Loucy (cell line): ENCODE data around the gene RASSF4.

Experiments used
- H2AFZ ChIP-seq: fragments of 200-600 bp; sonication (generic); 2 replicates; pipeline ENCODE4 v1.6.0; 2016; ENCODE audit warnings: antibody characterized with exemption, mild to moderate bottlenecking, low read length, moderate library complexity
- H3F3A ChIP-seq: fragments of 200-600 bp; 2 replicates; pipeline ENCODE4 v1.6.0; 2016; ENCODE audit warnings: antibody characterized with exemption, low read depth, mild to moderate bottlenecking
- H3K27me3 ChIP-seq: fragments of 200-600 bp; sonication (generic); 2 replicates; pipeline ENCODE4 v1.6.1; 2014; ENCODE audit warnings: low read length, mild to moderate bottlenecking; ENCODE audit not compliant: insufficient read depth, poor library complexity, severe bottlenecking
- H3K36me3 ChIP-seq: fragments of 200-600 bp; sonication (generic); 2 replicates; pipeline ENCODE4 v1.6.1; 2016; ENCODE audit warnings: low read length; ENCODE audit not compliant: insufficient read depth
- H3K4me1 ChIP-seq: fragments of 200-600 bp; sonication (generic); 2 replicates; pipeline ENCODE4 v1.5.1; 2014; ENCODE audit warnings: low read length, mild to moderate bottlenecking; ENCODE audit not compliant: insufficient read depth, poor library complexity, severe bottlenecking
- H3K4me2 ChIP-seq: fragments of 200-600 bp; sonication (generic); 2 replicates; pipeline ENCODE4 v1.6.0; 2014; ENCODE audit warnings: antibody characterized with exemption, low read length, low read depth, mild to moderate bottlenecking; ENCODE audit not compliant: poor library complexity, severe bottlenecking
- H3K4me3 ChIP-seq: fragments of 200-600 bp; sonication (generic); 2 replicates; pipeline ENCODE4 v1.5.1; 2014; ENCODE audit warnings: low read length, mild to moderate bottlenecking, mixed read lengths; ENCODE audit not compliant: poor library complexity, severe bottlenecking
- H3K79me2 ChIP-seq: fragments of 200-600 bp; sonication (generic); 2 replicates; pipeline ENCODE4 v1.6.1; 2014; ENCODE audit warnings: low read length; ENCODE audit not compliant: insufficient read depth
- H3K9ac ChIP-seq: fragments of 200-600 bp; sonication (generic); 2 replicates; pipeline ENCODE4 v1.6.0; 2014; ENCODE audit warnings: mild to moderate bottlenecking, low read depth, low read length, moderate library complexity; ENCODE audit not compliant: poor library complexity, severe bottlenecking
- H3K9me2 ChIP-seq: fragments of 200-600 bp; sonication (generic); replicated peaks from 2 replicates; pipeline ENCODE4 v1.6.1; 2016; ENCODE audit warnings: low read depth, low read length, mixed read lengths
- H3K9me3 ChIP-seq: fragments of 200-600 bp; sonication (generic); 2 replicates; pipeline ENCODE4 v1.6.1; 2014; ENCODE audit warnings: mild to moderate bottlenecking, antibody characterized with exemption, low read length, low read depth; ENCODE audit not compliant: insufficient read depth
- H4K20me1 ChIP-seq: fragments of 200-600 bp; sonication (generic); 2 replicates; pipeline ENCODE4 v1.6.0; 2014; ENCODE audit warnings: antibody characterized with exemption, low read length, mild to moderate bottlenecking; ENCODE audit not compliant: insufficient read depth, poor library complexity, severe bottlenecking
- EZH2phosphoT487 ChIP-seq: fragments of 200-600 bp; IDR thresholded peaks from 2 replicates; pipeline ENCODE4 v1.6.1; 2018; ENCODE audit warnings: antibody characterized with exemption, mild to moderate bottlenecking, moderate library complexity, borderline replicate concordance
- TF ChIP-seq, protein P1 (sequence below): fragments of 200-600 bp; sonication (generic); conservative IDR thresholded peaks from 2 replicates; pipeline ENCODE4 v1.5.1; 2014; ENCODE audit warnings: mild to moderate bottlenecking, antibody characterized with exemption, low read length

The RASSF4 gene

GRCh38 chr10:44958898-44959246 is 730 bp upstream of the RASSF4 start:
- Histone ChIP-seq H3K79me2 (peaks cover 10% of the 10 kb centered on the region; the same call in 1 of the 2 replicates), H3K4me3 (peak overlapping the region; percentile 88), H3K27me3 (no peaks in the 10 kb centered on the region), H3F3A (no peaks in the 10 kb centered on the region), H3K9me2 (no peaks in the 10 kb centered on the region), H3K9ac (peak overlapping the region; percentile 72), H2AFZ (peak overlapping the region; percentile 81), H4K20me1 (no peaks in the 10 kb centered on the region), H3K4me2 (peak overlapping the region; percentile 93), H3K36me3 (no peaks in the 10 kb centered on the region), H3K4me1 (peaks cover 41% of the 10 kb centered on the region), H3K9me3 (no peaks in the 10 kb centered on the region)
- no peak for TF ChIP-seq EZH2phosphoT487
- TF ChIP-seq, protein P1, sequence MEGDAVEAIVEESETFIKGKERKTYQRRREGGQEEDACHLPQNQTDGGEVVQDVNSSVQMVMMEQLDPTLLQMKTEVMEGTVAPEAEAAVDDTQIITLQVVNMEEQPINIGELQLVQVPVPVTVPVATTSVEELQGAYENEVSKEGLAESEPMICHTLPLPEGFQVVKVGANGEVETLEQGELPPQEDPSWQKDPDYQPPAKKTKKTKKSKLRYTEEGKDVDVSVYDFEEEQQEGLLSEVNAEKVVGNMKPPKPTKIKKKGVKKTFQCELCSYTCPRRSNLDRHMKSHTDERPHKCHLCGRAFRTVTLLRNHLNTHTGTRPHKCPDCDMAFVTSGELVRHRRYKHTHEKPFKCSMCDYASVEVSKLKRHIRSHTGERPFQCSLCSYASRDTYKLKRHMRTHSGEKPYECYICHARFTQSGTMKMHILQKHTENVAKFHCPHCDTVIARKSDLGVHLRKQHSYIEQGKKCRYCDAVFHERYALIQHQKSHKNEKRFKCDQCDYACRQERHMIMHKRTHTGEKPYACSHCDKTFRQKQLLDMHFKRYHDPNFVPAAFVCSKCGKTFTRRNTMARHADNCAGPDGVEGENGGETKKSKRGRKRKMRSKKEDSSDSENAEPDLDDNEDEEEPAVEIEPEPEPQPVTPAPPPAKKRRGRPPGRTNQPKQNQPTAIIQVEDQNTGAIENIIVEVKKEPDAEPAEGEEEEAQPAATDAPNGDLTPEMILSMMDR = no peak

DNA sequence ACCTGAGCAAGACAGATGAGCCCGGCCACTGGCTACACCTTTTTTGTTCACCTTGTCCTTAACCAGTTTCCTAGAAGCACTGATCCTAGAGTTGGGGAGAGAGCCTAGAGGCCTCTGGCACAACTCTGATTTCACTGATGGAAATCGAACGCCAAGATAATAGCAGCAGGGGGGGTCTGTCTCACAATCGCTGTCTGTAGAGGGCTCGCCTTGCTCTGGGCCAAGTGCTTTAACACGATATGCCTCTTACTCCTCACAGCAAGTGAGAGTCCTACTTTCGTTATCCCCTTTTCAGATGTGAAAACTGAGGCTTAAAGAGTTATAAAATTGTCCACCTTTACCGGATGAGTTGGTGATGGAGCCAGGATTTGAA is 472 bp downstream of the RASSF4 start:
- Histone ChIP-seq H3K9ac (peak overlapping the region; percentile 72), H3K9me2 (no peaks in the 10 kb centered on the region), H3F3A (no peaks in the 10 kb centered on the region), H2AFZ (no peak overlapping the region; the same call in 1 of the 2 replicates), H3K4me1 (peaks cover 53% of the 10 kb centered on the region), H3K4me2 (peak overlapping the region; percentile 83), H3K79me2 (peaks cover 10% of the 10 kb centered on the region; the same call in 1 of the 2 replicates), H3K9me3 (no peaks in the 10 kb centered on the region), H3K4me3 (peak overlapping the region; percentile 88), H4K20me1 (no peaks in the 10 kb centered on the region), H3K36me3 (no peaks in the 10 kb centered on the region), H3K27me3 (no peaks in the 10 kb centered on the region)
- no peak for TF ChIP-seq EZH2phosphoT487
- TF ChIP-seq, protein P1 = no peak

DNA sequence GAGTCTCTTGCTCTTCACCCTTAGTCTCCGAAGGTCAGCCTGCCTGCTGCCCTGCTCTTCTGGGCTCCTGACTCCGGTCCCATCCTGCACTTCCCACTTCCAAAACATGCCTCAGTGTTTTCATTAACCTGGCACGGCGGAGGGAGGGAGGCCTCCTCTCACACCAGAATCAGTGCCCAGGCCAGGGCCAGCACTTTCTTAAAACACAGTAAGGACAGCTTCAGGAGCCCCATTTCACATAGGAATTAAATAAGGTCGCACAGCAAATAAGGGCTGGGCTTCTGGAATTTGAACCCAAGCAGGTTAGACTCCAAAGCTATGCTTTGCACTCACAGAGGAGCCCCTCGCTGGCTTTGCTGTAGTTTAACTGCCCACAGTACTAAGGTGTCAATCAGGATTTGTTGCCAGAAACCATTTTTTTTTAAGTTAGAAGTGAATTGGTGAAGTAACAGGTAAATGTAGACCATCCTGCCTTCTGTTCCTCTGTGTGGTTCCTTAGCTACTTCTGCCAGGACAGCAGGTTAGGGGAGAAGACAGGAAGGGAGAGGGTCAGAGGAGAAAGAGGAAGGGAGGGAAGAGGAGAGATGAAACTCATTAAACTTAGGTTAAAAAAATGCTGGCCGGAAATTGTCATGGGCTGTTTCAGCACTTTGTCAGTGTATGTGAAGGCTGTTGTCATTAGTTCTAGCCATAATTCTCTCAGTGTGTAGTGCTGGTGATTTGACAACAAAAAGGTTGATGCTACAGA is 1.1 kb downstream of the RASSF4 start:
- peaks cover 55% of the 10 kb centered on the region for H3K4me1 ChIP-seq

More for the DNA sequence above, 1.1 kb downstream of the RASSF4 start:
- Histone ChIP-seq H3K9me3 (no peaks in the 10 kb centered on the region), H3K9me2 (no peaks in the 10 kb centered on the region), H3K9ac (peak overlapping the region; percentile 72), H3K79me2 (peaks cover 10% of the 10 kb centered on the region; the same call in 1 of the 2 replicates), H3K27me3 (no peaks in the 10 kb centered on the region), H3K36me3 (no peaks in the 10 kb centered on the region), H4K20me1 (no peaks in the 10 kb centered on the region), H3F3A (no peaks in the 10 kb centered on the region), H2AFZ (no peak overlapping the region), H3K4me3 (peak overlapping the region; percentile 88), H3K4me2 (peak overlapping the region; percentile 83)
- TF ChIP-seq, protein P1 = no peak
- no peak for TF ChIP-seq EZH2phosphoT487
